CD4-positive, alpha-beta T cell treated with Interleukin-17A for 4 hours (primary cell): ENCODE results near the gene MRPL2.

ENCODE experiments used
- DNase-seq: peaks from one replicate; pipeline ENCODE4 v3.0.0-alpha.2; 2020; ENCODE audit warnings: mixed read lengths

MRPL2 gene

DNA sequence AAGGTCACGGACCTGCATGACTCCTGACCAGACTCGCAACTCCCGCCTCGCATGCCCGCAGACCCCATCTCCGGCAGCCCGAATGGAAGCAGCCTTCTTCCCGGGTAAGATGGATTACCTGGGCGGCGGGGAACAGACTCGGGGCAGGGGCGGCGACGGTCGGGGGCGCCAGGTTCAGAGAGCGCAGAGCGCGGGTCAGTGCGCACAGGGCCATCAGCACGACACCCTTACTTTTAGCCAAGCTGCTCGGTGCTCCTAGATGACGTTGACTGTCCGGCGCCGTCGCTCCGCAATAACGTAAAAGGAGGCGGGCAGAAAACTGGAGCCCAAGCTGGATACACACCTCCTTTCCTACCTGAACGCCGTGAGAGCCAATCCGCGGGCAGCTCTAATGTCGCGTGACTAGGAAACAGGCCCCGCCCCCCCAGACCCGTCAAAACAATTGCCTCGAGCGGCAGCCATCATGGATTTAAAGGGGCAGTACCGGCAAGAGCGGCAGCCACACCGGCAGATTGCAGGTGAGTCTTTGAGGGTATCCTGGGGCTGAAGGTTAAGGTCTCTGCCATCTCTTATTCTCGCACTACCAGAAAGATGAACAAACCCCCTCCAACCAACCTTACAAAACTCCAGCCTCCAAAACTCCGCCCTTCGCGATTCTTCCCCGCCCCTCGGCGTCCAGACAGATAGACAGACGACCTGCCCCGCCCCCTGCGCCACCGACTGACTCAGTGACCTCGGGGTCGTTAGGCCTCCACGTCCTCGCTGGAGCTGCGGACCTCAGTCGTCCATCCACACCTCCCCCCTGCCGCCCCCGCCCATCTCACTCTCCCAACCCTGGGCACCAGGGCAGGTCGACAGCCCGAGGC lies at the start of gene MRPL2, which contains the start of gene KLC4:
Gene MRPL2 (minus strand): TSS at position 267 of the 866 bp plus-strand sequence. CDS start 53 bp downstream, at position 214.
Gene KLC4 (plus strand): TSS at position 464 of the 866 bp plus-strand sequence. CDS start 1,705 bp downstream, outside the sequence.
- peak; percentile 99 for DNase-seq

DNA sequence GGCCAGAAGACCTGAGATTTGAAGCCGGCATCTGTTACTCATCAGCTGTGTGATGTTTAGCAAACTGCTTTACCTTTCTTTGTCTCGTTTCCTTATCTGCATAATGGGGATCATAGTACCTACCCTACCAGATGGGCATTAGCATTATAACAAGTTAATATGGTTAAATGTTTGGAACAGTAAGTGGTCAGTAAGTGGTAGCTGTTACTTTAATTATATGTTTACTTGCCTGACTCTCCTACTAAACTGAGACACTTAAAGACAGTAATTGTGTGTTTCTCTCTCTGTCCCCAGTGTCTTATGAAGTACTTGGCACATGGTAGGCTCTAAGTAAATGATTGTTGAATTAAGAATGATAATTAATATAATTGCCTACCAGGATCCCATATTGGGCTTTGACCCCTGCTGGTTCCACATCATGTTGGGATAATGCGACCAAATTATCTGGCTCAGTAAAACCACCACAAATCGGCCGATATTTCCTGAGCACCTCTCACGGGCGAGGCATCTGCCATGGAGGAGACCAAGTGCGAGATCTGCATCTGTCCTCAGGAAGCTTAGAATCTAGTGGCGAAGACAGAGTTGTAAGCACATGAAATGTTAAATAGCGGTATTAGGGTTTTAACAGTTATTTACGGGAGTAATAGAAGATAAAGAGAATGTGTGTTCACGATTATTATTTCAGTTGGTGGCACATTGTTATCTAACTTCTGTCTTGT lies 48.3 kb upstream of the MRPL2 start:
- DNase-seq: no peak

DNA sequence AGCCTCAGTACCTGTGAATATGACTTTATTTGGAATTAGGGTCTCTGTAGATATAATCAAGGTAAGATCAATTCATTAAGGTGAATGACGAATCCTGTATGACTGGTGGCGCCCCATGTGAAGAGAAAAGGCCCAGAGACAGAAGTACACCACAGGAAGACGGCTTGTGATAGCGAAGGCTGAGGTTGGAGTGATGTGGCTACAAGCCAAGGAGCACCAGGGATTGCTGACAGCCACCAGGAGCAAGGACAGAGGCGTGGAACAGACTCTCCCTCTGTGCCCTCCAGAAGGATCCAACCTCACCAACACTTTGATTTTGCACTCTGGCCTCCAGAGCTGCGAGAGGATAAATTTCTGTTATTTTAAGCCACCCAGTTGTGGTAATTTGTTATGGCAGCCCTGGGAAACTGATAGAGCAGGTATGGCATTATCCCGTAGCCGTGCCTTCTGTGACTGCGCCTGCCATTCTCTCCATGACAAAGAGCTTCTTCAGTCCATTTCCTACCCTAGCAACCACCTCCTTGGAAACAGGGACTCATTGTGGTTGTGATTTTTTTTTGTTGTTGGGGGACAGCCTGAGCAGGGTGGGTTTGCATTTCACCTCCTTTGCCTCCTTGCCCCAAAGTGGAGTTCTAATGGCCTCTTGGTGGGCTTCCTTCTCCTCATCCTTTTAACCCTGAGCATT lies 46.4 kb upstream of the MRPL2 start:
- peak; percentile 5 for DNase-seq

DNA sequence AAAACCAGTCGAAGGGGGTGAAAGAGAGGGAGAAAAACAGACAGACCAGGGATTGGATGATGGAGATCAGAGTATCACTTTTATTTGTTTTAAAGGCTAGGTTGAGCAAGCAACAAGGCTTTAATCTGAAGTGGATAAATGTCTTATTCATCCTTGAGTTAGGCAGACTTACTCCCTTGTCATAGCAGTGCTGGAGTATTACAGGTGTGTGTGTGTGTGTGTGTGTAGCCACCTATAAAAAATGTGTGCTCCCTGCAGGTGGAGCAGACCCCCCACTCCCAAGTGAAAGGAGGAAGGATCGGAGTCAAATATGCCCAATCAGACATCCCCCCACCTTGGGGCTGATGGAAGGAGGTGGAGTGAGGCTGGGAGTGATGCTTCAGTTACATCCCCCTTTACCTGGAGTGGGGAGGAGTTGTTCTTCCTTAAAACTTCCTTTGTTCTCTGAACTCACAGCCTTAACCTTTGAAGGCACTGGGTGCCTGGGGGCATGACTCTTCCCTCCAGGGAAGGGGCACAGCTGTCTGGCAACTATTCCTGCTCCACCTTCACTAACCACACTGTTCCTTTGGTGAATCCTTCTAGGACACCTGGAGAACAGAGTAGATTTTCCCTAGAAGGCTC lies 44.1 kb upstream of the MRPL2 start:
- DNase-seq: no peak

DNA sequence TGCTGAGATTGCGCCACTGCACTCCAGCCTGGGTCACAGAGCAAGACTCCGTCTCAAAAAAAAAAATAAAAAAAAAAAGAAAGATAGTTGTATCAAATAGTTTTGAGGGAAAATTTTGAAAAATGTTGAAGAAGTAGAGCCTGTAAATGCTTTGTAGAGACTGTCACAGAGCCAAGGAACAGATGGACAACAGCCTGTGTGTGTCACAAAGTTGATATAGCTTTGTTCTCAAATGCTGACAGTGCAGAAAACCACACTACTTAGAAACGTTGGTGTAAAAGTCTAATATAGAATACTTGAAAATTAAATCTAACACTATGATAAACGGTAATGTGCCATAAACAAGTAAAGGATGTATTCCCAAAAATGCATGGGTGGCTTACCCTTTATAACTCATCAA lies 42.3 kb upstream of the MRPL2 start:
- DNase-seq: no peak

DNA sequence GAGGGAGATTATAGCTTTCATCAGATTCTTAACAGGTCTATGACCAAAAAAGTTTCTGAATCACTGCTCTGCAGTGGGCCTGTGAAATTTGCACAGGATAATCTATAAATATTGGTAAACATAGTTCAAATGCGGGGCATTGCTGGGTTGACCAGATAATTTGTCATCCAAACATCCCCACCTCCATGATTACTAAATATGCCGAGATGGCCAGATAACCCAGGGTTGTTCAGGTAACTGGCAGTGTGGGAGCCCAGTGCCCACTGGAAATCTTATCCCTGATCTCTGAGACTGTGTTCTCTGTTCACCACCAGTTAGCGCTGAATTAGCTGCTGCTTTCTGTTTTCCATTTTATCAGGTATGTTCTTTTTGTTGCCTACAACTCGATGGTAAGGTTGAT lies 38.3 kb upstream of the MRPL2 start:
- no peak for DNase-seq

DNA sequence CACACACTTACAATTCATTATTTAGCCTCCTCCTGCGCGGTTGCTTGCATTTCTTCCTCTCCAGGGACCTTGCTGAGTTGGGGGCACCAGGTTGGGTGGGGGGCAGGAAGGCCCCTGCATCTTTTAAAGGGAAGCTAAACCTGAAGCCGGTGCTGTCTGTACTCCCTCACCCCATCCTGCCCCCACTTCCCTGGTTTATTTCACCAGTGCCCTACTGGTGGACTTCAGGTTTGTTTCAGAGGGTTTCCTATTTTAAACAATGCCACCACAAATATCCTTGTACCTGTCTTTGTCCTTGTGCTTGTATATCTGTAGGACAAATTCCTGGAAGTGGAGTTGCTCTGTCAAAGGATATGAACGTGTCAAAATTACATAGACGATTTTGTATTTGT lies 37.9 kb upstream of the MRPL2 start:
- no peak for DNase-seq

DNA sequence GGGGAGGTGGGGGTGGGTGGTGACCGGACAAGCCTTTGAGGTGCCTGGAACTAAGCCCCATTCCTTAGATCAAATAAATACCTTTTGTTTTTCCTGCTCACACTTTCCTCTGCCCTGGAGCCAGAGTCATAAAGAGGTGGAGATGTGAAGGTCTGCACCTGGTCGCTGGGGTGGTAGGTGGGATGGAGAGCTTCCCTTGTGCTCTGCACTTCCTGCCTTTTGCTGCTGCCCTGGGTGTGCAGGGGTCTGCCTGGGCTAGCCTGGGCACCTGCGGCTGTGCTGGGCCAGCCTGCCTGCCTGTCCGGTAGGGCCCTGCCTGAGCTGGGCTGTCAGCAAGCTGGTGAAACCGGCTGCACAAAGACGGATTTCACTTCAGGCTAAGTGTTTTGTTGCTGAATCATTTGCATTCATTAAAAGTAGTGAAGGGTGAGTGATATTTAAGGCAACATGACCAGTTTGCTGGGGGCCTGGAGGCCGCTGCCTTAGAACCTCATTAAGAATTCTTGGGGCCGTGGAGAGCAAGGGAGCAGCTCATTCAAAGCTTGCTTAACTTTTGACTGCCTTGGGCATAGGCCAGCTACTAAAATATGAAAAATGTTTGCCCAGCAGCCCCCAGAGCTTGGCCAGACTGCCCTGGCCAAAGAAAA lies 37.3 kb upstream of the MRPL2 start:
- DNase-seq: no peak

DNA sequence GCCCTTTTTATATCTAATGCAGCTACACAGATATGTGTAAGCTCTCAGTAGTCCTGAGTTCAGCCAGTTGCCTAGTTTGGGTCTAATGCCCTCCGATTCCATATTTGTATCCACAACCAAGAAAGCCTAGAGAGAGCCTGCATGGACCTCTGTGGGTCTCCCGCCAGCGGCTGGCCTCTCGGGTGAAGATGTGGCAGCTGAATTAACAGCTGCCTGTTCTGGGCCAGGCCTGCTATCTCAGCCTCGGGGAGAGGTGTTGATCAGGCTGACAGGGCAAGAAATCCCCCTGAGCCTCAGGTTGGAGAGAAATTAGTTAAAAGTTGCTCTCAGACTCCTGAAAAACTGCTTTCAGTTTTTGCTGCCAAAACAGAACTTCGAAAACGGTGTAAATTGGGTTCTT lies 36.7 kb upstream of the MRPL2 start:
- no peak for DNase-seq

DNA sequence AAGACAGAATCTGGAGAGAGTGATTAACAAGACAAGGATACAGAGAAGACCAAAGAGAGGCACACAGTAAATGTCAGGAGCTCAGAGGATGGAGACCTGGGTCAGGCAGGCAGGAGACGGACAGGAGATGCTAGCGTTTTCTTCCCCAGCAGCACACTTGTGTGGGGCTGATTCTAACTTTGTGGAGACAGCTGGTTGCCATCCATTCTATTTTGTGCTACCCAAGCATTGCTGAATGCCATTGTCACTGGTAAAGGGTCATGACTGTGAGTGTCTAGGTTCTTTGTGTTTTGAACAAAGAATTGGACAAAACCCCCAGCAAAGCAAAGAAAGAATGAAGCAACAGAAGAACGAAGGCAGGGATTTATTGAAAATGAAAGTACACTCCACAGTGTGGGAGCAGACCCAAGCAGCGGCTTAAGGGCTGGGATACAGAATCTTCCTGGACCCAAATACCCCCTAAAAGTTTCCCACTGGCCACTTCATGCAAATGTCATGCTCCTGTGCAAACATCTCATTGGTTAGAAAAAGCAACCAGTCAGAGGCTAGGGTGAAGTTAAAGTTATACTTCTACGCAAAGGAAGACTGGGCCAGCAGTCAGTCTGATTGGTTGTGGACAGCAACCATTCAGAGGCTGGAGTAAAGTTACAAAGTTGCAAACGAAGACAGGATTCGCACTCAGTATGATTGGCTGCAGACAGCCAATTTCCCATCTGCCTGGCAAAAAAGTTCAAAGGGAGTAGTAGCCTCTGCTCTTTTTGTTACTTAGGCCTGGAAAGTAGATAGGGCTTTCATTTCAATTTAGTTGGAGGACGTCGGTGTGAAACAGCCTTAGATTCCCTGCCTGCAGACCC lies 34.4 kb upstream of the MRPL2 start:
- DNase-seq: no peak

DNA sequence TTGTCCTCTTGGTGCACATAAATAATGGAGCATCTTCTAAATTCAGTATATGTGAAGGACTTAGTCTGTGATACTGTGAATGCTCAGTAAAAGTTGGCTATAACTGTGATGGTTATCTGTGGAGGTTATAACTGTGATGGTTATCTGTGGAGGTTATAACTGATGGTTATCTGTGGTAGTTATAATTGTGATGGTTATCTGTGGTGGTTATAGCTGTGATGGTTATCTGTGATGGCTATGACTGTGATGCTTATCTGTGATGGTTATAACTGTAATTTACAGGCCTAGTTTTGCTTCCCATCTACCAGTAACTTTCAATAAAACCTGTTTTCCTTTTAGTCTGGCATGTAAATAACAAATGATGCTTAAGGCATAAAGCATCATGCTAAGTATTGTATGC lies 33.4 kb upstream of the MRPL2 start:
- no peak for DNase-seq

DNA sequence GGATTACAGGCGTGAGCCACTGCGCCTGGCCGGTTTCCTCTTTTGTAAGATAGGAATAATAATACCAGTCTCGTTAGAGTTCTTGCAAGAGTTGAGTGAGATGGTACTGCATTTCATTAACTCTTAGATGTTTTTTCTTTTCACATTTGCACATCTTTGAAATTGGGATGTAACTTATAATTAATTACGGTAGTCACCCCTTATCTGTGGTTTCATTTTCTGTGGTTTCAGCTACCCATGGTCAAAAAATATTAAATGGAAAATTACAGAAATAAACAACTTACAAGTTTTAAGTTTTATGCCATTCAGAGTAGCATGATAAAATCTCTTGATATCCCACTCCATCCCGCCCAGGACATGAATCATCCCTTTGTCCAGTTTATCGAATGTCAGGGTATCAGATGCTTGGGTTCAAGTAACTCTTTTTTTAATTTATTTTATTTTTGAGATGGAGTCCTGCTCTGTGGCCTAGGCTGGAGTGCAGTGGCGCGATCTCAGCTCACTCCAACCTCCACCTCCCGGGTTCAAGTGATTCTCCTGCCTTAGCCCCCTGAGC lies 32.3 kb upstream of the MRPL2 start:
- no peak for DNase-seq

DNA sequence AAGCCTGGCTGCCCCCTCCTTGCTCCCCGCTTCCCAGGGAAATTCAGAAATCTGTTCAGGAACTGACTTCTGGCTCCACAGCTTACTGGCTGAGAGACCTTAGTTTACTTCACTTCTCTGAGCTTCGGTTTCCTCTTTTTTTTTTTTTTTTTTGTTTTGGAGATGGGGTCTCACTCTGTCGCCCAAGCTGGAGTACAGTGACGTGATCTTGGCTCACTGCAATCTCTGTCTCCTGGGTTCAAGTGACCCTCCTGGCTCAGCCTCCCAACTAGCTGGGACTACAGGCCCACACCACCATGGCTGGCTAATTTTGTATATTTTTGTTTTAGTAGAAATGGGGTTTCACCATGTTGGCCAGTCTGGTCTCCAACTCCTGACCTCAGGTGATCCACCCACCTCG lies 31.8 kb upstream of the MRPL2 start:
- DNase-seq: no peak

DNA sequence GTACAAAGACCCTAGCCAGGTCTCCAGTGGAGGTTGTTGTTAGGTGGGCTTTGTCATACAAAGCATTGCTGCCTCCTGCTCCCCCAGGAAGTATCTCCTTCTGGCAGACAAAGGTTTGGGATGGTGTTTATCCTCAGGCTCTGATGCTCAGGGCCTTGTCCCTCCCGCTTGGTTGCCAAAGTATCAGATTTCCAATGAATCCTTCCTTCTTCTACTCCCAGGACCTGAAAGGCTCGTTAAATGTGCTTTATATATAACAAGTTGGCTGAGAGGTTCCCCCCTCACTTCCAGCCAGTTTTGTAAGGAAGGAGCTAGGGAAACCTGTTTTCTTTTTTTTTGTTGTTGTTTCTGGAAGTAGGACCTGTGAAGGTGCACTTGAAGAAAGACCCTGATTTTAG lies 31.3 kb upstream of the MRPL2 start:
- DNase-seq: no peak

DNA sequence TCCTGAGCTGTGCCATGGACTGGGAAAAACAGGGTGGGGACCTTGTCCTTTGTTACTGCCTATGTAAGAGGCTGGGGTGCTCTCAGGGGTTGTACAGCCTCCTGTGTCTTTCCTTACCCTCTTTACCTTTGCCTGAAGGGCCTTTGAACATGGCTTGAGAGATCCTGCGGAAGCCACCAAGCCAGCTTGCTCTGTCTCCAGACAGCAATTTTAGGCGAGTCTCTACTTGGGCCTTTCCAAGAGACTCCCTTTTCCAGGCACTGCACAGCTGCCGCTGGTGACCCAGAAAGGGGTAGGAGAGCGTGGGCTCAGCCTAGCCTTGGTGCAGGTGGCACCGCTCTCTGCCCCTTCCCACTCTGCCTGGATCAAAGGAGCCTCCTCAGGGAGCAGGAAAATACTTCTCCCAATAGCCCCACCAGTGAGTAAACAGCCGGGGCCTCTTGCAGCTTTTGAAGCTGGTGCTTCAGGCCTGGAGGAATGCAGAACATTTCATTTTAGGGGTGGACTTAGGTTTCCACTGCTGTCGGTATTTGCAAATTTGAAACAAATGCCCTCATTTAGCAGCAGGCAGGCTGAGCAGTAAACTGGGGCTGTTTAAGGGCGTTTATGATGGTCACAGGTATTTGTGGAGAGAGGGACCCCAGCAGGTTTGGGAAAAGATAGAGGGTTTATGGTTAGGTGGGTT lies 30.8 kb upstream of the MRPL2 start:
- no peak for DNase-seq

DNA sequence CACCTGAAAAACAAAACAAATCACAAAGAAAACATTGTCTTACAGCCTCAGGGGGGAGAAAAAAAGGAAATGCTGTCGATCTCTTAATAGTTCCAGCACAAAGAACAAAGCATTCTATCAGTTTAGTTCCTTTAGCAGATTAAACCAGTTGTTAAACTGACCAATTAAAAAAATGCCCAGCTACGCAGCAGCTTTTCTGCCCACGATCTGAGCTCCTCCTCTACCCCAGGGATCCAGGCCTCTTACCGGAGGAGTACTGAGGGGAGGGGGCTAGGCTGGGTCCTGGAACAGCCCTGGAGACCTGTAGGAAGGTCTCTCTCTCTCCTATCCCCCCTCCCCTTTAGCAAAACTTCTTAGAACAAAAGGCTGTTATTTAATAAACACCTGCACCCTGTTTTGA lies 30.2 kb upstream of the MRPL2 start:
- DNase-seq: no peak

DNA sequence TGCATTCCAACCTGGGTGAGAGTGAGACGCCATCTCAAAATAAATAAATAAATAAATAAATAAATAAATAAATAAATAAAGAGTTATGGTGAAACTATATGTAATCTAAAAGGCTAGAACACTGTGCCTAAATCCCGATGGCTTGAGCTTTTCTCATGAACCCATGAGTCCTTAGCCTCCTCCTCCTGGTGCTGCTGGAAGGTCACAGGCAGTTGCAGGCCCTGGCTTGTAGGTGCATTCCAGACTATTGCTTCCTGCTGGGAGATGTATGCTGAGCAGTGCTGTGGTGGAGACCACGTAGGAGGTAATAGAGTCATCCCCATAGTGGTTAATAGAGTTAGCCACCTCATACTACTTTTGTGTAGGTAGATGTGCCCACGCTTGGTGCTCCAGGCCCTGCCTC lies 29.4 kb upstream of the MRPL2 start:
- DNase-seq: no peak

DNA sequence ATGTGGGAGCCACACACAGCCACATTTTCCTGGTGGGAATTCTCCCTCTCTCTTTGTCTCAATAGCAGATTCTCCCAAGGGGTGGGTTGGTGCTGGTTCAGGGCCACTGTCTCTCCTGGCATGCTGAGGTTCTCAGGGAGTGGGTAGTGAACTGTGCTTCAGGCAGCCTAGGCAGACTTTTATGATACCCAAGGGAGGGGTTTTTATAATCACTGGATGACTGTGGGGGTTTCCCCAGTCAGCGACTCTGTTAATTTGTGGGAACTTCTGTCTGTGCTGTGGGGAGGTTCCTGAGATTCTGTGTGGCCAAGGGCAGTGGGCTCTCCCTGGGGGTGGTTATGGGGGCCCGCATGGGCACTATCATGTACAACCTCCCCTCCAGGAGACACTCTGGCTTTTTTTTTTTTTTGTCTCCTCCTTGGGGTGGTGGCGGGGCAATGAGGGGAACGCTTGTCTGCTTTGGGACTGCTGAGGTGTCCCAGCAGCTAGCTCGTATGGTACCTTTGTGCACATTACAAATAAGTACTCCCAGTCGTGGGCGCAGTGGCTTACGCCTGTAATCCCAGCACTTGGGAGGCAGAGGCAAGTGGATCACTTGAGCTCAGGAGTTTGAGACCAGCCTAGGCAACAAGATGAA lies 26.9 kb upstream of the MRPL2 start:
- DNase-seq: no peak

DNA sequence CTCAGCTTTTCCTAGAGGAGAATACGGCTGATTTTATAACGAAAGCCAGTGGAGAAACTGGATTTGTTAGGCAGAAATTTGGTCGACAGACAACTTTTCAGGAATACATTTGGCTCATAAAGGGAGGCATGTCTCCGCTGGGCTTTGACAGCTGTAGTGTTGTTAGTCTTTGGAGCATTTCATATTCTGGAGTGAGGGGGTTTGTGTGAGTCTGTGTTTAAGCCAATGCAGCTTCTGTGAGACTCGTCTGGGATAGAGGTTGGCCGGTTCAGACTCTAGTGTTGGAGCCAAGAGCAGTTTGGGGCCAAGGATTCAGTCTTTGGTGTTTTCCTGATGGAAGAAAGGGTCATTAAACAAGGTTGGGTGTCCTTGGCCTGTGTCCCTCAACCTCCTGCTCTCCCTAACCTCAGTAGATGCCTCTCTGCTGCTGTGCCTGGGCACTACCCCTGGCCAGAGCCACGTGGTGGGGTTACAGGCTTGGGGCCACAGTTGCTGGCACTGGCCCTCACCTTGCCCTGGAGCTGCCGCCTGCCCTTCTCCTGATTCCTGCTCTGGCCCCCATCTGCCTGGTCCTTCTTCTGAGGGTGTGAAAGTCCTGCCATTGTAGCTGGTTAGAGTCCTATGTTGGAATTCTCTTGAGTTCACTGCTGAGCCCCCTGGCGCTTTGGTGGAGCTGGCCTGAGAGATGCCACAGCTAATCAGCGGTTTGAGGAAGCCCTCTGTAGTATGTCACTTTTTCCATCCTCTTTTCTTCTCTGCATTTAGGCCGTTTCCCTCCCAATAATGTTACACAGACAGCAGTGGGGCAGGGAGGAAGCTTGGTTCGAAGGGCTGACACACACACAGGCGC lies 23.8 kb upstream of the MRPL2 start:
- no peak for DNase-seq
